HG03520 (cell line): ENCODE data around the gene KNTC1.
"Not testable (repeated sequence)": the region's sequence is repeated elsewhere in the genome, so short reads cannot be mapped to it uniquely, and the experiment has no call there.

Source experiments
- ATAC-seq: cut with Tn5 transposase; IDR thresholded peaks from one replicate; pipeline ENCODE4 v1.9.1; 2021; ENCODE audit warnings: mild to moderate bottlenecking, moderate library complexity; ENCODE audit not compliant: unreplicated experiment

KNTC1 gene

DNA sequence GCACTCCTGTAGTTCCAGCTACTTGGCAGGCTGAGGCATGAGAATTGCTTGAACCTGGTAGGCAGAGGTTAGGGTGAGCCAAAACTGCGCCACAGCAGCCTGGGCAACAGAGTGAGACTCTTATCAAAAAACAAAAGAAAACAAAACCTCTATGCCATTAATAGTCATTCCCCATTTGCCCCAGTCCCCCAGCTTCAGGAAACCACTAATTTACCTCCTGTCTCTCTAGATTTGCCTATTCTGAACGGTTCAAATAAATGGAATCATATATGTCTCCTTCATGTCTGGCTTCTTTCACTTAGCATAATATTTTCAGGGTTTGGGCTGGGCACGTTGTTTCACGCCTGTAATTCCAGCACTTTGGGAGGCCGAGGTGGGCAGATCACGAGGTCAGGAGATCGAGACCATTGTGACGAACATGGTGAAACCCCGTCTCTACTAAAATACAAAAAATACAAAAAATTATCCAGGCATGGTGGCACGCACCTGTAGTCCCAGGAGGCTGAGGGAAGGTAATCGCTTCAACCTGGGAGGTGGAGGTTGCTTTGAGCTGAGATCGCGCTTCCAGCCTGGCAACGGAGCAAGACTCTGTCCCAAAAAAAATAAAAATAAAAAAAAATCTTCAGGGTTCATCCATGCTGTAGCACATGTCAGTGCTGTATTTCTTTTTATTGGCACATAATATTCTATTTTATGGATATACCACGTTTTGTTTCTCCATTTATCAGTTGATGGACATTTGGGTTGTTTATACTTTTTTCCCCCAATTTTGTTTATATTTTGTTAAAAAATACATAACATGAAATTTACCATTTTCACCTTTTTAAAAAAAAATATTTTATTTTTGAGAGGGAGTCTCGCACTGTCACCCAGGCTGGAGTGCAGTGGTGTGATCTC is 31.9 kb downstream of the KNTC1 start:
- no peak for ATAC-seq

DNA sequence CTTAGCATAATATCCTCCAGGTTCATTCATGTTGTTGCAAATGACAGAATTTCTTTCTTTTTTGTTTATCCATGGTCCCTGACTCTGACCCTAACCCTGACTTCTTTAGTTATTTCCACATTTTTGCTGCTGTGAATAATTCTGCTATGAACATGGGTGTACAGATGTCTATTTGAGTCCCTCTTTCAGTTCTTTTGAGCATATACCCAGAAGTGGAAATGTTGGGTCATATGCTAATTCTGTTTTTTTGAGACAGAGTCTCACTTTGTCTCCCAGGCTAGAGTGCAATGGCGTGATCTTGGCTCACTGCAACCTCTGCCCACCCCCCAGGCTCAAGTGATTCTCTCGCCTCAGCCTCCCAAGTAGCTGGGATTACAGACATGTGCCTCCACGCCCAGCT is 33.1 kb downstream of the KNTC1 start:
- no peak for ATAC-seq

DNA sequence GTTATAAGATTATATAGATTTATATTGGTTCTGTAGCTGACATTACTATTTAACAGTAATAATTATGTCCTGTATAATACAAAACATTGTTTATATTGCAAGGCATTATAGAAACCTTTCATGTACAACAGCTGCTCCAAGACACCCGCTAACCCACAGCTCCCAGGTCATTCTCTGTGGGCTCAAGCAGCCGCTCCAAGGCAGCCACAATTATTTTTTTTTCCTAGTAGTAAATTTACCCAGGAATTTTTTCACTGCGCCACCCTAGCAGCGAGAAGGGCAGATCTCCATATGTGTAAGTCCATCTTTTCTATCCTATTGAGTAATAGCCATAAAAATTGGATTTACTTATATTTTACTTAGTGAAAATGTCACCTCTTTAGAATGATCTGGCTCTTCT is 36.3 kb downstream of the KNTC1 start:
- no peak for ATAC-seq

DNA sequence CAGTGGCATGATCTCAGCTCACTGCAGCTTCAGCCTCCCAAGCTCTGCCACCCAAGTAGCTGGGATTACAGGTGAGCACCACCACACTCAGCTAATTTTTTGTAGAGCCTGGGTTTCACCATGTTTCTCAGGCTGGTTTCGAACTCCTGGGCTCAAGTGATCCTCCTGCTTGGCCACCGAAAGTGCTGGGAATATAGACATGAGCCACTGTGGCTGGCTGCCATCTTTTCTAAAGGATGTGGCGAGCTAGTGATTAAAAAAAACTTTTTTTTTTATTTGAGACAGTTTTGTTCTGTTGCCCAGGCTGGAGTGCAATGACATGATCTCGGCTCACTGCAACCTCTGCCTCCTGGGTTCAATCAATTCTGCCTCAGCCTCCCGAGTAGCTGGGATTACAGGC is 39.8 kb downstream of the KNTC1 start:
- ATAC-seq, result not testable (repeated sequence)

DNA sequence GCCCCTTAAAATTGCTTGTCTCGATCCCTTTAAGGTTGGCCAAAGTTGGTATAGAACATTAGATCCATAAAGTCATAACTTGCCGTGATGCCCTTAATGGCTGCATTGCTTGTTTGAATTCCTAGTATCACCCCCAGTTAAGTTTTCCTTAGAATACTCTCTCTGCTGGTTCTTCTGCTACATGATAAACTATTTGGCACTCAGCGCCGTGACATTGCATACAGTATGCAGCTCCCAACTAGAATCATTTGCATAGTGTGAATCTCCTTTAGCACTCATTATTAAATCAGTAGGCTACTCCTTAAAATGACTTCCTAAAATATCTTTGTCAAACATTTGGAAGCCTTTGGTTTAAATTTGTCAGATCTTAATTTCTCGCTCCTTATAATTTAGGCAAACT is 42.2 kb downstream of the KNTC1 start:
- ATAC-seq, result no peak

DNA sequence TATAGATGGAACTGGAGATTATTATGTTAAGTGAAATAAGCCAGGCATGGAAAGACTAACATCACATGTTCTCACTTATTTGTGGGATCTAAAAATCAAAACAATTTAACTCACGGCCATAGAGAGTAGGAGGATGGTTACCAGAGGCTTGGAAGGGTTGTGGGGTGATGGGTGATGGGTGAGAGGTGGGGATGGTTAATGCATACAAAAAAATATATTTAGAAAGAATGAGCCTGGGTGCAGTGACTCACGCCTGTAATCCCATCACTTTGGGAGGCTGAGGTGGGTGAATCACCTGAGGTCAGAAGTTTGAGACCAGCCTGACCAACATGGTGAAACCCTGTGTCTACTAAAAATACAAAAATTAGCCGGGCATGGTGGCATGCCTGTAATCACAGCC is 43.0 kb downstream of the KNTC1 start:
- not testable (repeated sequence) for ATAC-seq

DNA sequence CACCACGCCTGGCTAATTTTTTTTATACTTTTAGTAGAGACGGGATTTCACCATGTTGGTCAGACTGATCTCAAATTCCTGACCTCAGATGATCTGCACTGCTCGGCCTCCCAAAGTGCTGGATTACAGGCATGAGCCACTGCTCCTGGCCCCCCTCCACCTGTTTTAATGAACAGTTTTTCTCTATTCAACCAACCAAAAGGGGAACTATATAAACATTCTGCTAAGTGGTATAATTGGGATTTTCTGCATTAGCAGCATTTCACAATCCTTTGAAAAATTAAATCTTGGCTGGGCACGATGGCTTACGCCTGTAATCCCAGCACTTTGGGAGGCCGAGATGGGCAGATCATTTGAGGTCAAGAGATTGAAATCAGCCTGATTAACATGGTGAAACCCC is 44.8 kb downstream of the KNTC1 start:
- no peak for ATAC-seq

DNA sequence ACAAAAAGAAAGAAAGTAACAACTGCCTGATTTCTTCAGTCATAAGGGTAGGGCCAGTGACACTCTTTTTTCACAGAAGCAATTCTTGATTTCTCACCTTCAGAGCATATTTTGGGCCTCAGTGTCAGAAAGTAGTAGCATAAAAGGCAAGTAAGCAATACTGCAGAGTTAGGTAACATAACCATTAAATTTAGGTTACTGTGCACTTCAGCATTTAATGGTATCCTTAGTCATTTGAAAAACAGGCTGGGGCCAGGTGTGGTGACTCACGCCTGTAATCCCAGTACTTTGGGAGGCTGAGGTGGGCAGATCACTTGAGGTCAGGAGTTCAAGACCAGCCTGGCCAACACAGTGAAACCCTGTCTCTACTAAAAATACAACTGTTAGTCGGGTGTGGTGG is 56.2 kb downstream of the KNTC1 start:
- not testable (repeated sequence) for ATAC-seq

DNA sequence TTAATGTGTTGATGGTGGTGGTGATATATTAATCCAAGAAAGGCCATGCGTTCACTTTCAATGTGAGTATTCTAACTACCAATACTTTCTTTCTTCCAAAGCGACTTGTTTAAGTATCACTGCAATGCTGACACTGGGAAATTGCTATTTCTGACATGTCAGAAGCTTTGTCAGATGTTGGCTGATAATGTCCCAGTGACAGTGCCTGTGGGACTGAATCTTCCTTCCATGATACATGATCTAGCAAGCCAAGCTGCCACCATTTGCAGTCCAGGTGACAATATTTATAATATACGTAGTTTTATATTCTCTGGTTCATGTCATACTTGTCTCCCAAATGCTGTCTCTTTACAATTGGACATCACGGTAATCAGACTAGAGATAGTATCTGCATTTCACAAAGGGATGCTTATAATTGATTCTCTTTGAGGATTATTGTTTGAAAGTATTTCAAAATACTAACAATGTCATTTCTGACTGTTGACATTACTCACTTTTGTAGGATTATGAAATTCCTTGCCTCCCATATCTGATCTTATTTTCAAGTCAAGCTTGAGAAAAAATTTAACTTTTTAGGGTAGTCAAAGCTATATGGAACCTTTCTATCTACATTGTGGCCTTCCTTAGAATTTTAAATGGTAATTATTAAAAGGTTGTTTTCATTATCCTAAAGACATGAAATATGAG is 57.3 kb downstream of the KNTC1 start:
- ATAC-seq, result no peak

DNA sequence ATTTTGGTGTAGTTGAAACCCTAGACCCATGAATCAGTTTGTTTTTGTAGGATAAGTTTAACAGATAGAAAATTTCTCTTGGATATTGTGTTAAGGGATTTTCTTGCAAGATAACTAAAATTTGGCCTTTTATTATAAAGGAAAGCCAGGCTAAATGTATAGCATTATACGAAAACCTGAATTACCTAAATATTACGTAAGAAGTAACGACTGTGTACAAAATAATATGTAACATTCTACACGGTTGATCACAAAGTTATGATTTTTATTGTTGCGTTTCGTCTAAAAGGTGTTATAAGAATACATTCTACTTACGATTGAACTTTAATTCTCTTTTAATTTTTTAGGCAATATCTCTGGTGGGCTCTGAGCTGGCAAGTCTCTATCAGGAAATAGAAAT is 63.9 kb downstream of the KNTC1 start:
- no peak for ATAC-seq

DNA sequence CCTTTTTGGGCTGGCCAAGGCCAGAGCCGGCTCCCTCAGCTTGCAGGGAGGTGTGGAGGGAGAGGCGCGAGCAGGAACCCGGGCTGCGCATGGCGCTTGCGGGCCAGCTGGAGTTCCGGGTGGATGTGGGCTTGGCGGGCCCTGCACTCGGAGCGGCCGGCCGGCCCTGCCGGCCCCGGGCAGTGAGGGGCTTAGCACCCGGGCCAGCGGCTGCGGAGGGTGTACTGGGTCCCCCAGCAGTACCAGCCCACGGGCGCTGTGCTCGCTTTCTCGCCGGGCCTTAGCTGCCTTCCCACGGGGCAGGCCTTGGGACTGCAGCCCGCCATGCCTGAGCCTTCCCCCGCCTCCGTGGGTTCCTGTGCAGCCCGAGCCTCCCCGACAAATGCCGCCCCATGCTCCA is 64.9 kb downstream of the KNTC1 start:
- not testable (repeated sequence) for ATAC-seq

DNA sequence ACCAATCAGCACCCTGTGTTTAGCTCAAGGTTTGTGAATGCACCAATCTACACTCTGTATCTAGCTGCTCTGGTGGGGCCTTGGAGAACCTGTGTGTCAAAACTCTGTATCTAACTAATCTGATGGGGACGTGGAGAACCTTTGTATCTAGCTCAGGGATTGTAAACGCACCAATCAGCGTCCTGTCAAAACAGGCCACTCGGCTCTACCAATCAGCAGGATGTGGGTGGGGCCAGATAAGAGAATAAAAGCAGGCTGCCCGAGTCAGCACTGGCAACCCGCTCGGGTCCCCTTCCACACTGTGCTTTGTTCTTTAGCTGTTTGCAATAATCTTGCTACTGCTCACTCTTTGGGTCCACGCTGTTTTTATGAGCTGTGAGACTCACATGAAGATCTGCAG is 65.5 kb downstream of the KNTC1 start:
- not testable (repeated sequence) for ATAC-seq

DNA sequence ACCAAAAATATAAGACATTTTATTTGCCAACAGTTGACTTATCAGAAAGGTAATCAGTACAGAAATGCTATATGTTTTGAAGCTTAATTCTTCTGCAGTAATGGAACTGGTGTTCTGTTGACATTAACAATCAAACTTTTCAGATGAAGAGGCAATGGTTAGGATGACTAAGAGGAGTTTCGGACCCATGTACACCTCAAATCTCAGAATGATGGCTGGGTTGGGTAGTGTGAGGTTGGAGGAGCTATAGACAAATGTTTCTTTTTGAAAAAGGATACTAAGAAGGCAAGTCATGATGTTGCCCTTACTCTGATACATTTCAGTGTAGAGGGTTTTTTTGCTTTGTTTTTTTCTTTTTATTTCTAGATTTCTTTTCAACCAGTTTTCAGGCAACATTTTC is 66.9 kb downstream of the KNTC1 start:
- ATAC-seq, result no peak

DNA sequence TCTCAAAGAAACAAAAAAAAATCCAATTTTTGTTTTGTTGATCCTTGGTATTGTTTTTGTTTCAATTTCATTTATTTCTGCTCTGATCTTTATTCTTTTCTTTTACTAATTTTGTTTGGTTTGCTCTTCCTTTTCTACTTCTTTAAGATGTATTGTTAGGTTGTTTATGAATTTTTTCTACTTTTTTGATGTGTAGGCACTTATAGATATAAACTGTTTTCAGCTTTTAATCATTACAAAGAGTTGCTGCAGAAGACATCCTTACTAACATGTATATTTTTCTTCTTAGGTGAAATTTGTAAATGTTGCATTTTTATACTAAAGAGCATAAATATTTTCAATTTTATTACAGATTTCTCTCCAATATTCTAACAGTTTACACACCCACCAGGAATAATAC is 69.8 kb downstream of the KNTC1 start:
- no peak for ATAC-seq

DNA sequence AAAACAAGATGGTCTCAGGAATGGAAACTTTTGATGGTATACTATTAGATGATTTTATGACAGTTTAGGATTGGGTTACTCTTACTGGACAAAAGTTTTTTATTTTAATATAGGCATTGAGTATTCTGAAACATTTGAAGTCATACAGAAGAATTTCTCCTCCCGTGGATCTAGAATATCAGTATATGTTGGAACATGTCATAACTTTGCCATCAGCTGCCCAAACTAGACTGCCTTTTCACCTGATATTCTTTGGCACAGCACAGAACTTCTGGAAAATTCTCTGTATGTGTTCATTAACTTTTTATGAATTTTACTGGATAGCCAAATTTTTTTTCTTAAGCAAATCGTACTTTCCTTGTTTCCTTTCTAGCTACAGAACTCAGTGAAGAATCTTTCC is 75.4 kb downstream of the KNTC1 start:
- no peak for ATAC-seq

DNA sequence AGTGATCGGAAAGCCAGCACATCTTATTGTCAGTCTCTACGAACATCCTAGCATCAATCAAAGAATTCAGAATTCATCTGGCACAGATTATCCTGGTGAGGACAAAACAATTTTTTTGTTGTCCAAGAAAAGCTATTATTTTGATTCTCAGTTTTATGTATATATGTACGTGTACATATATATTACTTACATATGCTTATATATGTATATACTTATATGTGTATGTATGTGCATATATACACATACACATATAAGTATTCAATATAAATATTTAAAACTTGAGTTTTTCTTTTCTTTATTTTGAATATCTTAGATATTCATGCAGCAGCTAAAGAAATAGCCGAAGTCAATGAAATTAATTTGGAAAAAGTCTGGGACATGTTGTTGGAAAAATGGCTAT is 77.9 kb downstream of the KNTC1 start:
- ATAC-seq, result no peak

DNA sequence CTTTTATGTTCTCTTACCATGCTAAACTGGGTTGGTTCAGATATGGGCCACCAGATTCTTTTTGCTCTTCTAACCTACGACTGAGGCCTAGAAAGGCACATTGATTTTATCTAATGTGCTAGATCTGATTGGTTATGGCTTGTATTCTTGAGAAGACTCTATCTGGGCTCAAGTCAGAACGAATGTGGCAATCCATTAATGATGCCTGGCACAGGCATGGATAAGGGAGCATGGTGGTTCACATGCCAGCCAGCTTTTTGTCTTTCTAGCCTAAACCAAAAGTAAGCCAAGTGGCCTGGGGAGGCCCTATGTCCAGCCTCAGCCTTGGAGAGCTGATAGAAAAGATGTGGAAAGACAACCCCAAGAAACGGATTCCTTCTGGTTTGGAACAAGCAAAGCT is 82.7 kb downstream of the KNTC1 start:
- ATAC-seq, result no peak

DNA sequence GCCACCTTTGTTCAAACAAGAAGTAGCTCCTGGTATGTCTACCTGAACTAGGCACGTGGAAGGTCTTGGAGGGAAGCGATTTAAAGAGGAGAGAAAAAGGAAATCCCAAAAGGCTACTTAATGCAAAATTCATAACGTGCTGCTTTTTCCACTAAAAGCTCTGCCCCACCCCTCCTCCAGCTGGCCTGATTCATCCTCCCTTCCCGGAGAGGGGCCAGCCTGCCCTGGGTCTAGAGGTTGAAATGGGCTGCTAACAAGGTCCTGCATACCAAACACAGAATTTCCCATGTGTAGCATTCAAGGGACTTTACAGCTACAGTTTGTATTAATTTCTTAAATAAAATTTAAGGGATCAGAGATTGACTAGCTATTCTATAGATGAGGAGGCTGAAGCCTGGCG is 83.2 kb downstream of the KNTC1 start:
- no peak for ATAC-seq

DNA sequence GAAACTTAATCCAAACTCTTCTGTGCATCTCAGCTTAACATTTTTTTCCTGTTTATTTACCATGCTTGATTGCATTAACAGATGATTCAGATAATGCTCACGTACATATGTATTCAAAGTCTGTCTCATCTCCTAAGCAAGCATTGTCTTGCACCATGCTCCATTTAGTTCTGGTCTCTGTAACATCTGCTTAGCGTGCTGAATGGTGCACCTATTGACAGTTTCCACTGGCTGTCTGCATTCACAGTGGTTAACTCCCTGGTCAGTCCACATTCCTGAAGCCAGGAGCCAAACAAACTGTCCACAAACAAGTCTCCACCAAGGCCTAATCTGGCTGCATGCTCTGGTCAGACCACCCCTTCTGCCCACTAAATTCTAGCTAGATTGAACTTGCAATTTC is 83.9 kb downstream of the KNTC1 start:
- ATAC-seq, result no peak

DNA sequence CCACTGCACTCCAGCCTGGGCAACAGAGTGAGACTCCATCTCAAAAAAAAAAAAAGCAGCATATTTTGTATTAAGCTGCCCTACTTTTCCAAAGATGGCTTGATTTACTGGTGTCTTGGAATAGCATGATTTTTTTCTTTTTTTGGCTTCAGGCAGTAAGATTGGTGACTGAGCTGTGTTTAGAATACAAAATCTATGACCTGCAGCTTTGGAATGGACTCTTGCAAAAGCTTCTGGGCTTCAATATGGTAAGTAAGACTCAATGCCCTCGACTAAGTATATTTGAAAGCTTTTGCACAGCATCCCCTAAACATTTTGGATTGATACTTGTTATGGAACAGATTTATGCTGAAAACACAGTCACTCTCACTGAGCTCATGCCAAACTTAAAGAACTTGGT is 87.8 kb downstream of the KNTC1 start:
- no peak for ATAC-seq

DNA sequence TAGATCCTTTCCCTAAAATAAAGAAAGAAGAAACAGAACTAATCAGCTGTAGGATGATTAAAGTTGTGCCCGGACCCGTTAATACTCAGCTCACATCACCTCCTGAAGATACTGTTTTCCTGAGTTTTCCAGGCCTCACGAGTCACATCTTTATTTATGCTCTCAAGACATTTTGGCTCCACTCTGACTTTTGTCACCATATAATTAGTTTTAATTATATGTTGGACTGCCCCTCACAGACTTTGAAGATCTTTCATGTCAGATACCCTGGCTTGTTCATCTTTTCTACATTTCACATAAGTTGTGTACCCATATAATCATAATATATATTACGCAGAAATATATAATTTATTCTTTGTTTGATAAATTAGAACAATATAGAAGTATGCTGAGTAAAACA is 88.7 kb downstream of the KNTC1 start:
- ATAC-seq, result no peak

DNA sequence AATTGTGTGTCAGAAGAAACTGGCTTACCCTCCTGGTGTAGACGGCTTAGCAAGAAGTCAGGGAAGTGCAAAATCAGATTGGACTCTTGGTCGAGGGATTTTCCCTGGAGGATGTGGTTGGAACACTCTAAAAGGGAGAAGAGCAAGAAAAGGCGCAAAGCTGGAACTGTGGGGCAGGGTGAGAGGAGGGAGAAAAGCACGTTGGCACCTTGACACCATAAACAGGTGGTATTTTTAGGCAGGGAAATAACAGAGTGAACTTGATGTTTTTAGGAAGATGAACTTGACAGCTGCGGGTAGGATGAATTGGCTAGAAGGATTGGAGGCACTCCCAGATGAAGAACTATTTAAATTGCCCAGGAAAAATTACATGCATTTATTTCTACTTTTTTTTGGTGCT is 108.4 kb downstream of the KNTC1 start:
- ATAC-seq, result no peak
